Testis (tissue), 3 donors: ENCODE data around the gene SUGP2. TPM values are rescaled to one million over a fixed set of nuclear protein-coding genes. Genes with fewer than 3 reads are reported as not detected.
A peak's percentile ranks its signal among the peaks of the same experiment; 100 is the strongest.

Source experiments
- DNase-seq: peaks from one replicate; pipeline ENCODE4 v3.0.0-alpha.2; 2019
- H3K27ac ChIP-seq, 2 donors: fragments of 200-600 bp; sonication (generic); one replicate each; pipeline ENCODE4 v1.5.1; 2019
- H3K27me3 ChIP-seq: fragments of 200-600 bp; sonication (generic); one replicate; pipeline ENCODE4 v1.5.1; 2019
- H3K36me3 ChIP-seq: fragments of 200-600 bp; sonication (generic); one replicate; pipeline ENCODE4 v1.5.1; 2017; ENCODE audit warnings: low read depth; ENCODE audit errors: missing control alignments
- H3K4me1 ChIP-seq: fragments of 200-600 bp; sonication (generic); one replicate; pipeline ENCODE4 v1.5.1; 2019
- H3K4me3 ChIP-seq, 2 donors: fragments of 200-600 bp; sonication (generic); one replicate each; pipeline ENCODE4 v1.5.1; 2017 to 2019
- H3K9me3 ChIP-seq: fragments of 200-600 bp; sonication (generic); one replicate; pipeline ENCODE4 v1.5.1; 2017
- POLR2A ChIP-seq: fragments of 450-650 bp; IDR thresholded peaks from one replicate; pipeline ENCODE4 v1.6.1; 2017; ENCODE audit warnings: antibody characterized with exemption, mild to moderate bottlenecking, moderate library complexity
- WGBS, 2 donors: methylation state at CpG; one replicate each; pipeline ENCODE4 v1.1.5; 2018; 5-methylcytosine and 5-hydroxymethylcytosine counted together
- intact Hi-C: fragments of 100-400 bp; cut with DNase I; formaldehyde crosslinking; loops from one replicate; pipeline ENCODE4 v1.15.1; 2023; ENCODE audit warnings: low total_unique reads
- polyA plus RNA-seq: library from polyadenylated mRNA; stranded (reverse); fragments of 350-450 nt; fragmentation: Illumina TruSeq; extraction: RNeasy Lipid Tissue Mini Kit (QIAGEN cat#74804); gene quantifications from one replicate; pipeline ENCODE4 v1.2.3, GENCODE V29; 2014; ENCODE audit warnings: low read depth, low replicate concordance; ENCODE audit not compliant: insufficient read depth
- total RNA-seq, 2 donors: library from RNA; depleted of rRNA; stranded (reverse); fragments of >200 nt; gene quantifications; one replicate each; pipeline ENCODE4 v1.2.3, GENCODE V29; 2016
- TF ChIP-seq, protein P1 (sequence below), 3 experiments: fragments of 450-650 bp in 2 of 3; fragments of 200-600 bp in 1 of 3; sonication (generic) in 1 of 3; IDR thresholded peaks; one replicate each; pipeline ENCODE4 v1.5.1; 2016 to 2019; ENCODE audit warnings: antibody characterized with exemption in 3 of 3, mild to moderate bottlenecking in 2 of 3, moderate library complexity in 1 of 3

Gene SUGP2
- total and polyA plus RNA-seq, 3 donors from 2014 or later: 176 to 331 (median 254) TPM

DNA sequence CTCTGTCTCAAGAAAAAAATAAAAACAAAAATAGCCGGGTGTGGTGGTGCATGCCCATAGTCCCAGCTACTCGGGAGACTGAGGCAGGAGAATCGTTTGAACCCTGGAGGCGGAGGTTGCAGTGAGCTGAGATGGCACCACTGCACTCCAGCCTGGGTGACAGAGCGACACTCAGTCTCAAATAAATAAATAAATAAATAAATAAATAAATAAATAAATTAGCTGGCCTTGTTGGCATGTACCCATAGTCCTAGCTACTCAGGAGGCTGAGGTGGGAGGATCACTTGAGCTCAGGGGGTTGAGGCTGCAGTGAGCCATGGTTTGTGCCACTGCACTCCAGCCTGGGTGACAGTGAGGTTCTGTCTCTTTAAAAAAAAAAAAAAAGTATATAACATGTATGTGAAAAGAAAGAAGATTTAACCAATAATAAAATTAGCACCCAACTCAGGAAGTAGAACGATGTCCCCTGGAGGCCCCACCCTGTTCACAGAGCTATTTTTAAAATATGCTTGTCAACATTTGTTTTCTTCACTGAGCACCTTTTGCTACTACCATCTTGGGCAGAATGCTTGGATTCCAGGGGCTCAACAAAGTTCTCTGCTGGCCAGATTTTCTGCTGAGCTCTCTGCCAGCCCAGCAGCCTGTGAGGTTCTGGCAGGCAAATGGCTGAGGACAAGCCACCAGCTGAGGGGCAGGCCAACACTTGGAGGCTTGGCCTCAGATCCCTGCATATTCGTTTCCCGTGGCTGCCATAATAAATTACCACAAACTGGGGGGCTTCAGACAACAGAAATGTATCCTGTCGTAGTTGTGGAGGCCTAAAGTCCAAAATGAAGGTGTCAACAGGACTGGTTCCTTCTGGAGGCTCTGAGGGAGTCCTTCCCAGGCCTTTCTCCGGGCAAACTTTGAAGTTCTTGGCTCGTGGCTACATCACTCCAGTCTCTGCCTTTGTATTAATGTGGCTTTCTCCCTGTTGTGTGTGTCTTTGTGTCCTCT, 35.6 kb upstream of the SUGP2 start:
- intact Hi-C loops: loop anchor here (10.0 kb wide), 1 partner anchor 76 kb away; no protein-coding TSS in a partner anchor
- no peak for DNase-seq
- TF ChIP-seq POLR2A: no peak
- TF ChIP-seq, protein P1, sequence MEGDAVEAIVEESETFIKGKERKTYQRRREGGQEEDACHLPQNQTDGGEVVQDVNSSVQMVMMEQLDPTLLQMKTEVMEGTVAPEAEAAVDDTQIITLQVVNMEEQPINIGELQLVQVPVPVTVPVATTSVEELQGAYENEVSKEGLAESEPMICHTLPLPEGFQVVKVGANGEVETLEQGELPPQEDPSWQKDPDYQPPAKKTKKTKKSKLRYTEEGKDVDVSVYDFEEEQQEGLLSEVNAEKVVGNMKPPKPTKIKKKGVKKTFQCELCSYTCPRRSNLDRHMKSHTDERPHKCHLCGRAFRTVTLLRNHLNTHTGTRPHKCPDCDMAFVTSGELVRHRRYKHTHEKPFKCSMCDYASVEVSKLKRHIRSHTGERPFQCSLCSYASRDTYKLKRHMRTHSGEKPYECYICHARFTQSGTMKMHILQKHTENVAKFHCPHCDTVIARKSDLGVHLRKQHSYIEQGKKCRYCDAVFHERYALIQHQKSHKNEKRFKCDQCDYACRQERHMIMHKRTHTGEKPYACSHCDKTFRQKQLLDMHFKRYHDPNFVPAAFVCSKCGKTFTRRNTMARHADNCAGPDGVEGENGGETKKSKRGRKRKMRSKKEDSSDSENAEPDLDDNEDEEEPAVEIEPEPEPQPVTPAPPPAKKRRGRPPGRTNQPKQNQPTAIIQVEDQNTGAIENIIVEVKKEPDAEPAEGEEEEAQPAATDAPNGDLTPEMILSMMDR (IDR thresholded peaks at IDR 0.05): no peak
- Histone ChIP-seq H3K4me3 (no peak overlapping the region), H3K36me3 (no peaks in the 10 kb centered on the region), H3K4me1 (peaks cover 8% of the 10 kb centered on the region), H3K9me3 (no peaks in the 10 kb centered on the region), H3K27ac (no peak overlapping the region), H3K27me3 (no peaks in the 10 kb centered on the region)
- 75 to 80% methylated on average over 10 to 11 of the region's 11 CpGs for WGBS, 2 donors

DNA sequence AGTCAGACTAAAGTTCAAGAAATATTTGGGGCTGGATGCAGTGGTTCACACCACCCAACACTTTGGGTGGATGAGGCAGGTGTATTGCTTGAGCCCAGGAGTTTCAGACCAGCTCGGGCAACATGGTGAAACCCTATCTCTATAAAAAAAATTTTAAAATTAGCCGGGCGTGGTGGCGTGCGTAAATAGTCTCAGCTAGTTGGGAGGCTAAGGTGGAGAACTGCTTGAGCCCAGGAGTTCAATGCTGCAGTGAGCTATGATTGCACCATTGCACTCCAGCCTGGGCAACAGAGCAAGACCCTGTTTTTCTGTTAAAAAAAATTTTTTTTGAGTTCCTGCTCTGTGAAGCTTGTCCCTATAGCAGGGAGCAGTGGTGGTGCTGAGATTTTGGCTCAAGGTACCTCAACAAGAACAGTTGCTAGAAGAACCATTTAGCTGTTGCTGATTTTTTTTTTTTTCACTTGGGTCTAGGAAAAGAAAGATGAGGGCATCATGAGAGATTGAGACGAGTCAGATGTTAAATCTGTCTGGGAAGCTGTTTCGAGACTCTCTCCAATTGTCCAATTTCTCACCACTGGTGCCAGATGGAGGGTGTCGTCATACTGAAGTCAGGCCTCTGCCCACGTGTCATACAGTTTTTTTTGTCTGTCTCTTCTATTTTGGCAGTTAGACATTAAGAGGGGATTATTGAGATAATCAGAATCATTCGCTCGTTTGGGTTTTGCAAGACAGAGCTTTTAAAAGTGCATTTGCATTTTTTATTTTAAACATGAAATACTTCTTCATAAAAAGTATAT, 34.2 kb upstream of the SUGP2 start:
- H3K27ac ChIP-seq: no peak overlapping the region
- WGBS, 2 donors: 87 to 89% methylated on average over 11 of the region's 11 CpGs
- H3K9me3 ChIP-seq: no peaks in the 10 kb centered on the region
- TF ChIP-seq POLR2A: no peak
- no peaks in the 10 kb centered on the region for H3K27me3 ChIP-seq
- DNase-seq: no peak
- intact Hi-C loops: loop anchor here (10.0 kb wide), 1 partner anchor 77 kb away; no protein-coding TSS in a partner anchor
- no peaks in the 10 kb centered on the region for H3K36me3 ChIP-seq
- no peak overlapping the region for H3K4me3 ChIP-seq
- H3K4me1 ChIP-seq: peaks cover 13% of the 10 kb centered on the region

DNA sequence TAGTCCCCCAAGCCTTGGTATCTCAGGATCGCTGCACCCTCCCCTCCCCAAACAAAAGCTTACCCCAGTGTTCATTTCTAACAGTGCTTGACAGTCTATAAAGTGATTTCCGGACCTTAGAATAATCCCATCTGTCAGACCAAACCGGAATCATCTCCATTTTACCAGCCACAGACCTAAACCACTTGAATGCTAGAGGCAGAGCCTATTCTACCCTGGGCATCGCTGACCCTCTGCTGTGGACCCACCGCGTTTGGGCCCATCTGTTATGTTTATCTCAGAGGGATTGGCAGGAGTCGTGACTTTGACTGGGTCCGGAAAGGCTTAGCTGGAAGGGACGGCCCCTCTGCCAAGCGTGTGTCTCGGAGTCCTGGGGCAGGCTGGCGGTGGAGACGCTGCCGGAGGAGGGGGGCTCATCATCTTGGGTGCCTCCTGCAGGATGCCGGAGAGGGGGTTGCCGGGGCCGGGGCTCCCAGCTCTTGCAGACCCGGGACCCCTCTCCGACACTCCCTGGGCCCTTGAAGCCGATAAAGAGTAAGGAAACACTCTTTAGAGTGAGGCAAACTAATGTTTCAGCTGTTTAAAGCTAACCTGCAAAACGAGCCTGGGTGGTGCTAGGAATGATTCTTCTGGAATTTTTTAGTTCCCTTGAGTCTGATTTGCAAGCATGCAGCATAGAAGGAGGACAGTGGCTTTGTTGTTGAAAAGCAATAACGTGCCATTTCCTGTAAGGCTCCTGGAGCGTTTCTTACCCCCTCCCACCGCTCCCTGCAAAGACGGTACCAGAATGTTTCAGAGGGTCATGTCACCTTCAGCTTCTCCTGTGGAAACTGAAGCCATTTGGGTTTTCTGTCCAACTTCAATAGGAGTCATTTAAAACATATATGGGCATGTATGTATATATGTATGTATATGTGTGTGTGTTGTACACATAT, 31.8 kb upstream of the SUGP2 start:
- 2% methylated on average over 22 to 25 of the region's 25 CpGs for WGBS, 2 donors
- no peak for TF ChIP-seq POLR2A
- TF ChIP-seq, protein P1 (IDR thresholded peaks at IDR 0.05): no peak

DNA sequence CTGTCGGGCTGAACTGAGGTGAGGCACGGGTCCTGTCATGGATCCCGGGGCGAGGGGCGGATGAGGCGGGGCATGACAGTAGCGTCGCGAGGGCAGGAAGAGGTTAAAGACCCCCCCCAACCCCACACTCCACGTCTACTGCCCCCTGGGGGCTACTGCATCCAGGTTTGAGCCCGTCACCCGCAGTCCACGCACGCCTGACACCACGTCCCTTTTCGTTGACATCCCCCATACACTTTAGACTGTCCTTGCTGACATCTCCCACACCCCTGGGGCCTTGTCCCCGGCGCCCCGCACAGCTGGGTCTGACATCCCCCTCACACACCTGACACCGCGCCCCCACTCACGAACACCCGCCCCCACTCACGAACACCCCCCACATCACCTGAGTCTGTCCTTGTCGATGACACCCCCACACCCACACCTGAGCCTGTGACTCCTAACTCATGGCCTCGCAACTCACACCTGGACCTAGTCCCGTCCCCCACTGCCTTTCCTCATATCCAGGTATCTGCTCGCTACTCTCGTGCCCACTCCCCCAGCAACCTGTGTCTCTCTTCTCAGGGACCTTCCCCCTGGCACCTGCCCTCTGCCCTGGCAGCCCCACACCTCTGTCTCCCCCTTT, 30.9 kb upstream of the SUGP2 start:
- H3K4me1 ChIP-seq: peaks cover 19% of the 10 kb centered on the region
- intact Hi-C loops: loop anchor here (10.0 kb wide), 1 partner anchor 81 kb away; no protein-coding TSS in a partner anchor
- peak; percentile 30 for DNase-seq
- TF ChIP-seq, protein P1 (IDR thresholded peaks at IDR 0.05): peak in 1 of 3 experiments; percentile 6
- TF ChIP-seq POLR2A: no peak
- H3K27ac ChIP-seq: peak overlapping the region in 1 of 2 donors; percentile 63
- H3K9me3 ChIP-seq: no peaks in the 10 kb centered on the region
- peak overlapping the region; percentile 68 to 75 for H3K4me3 ChIP-seq
- H3K36me3 ChIP-seq: no peaks in the 10 kb centered on the region
- 1% methylated on average over 23 to 26 of the region's 29 CpGs for WGBS, 2 donors
- H3K27me3 ChIP-seq: no peaks in the 10 kb centered on the region

More for the DNA sequence above, 31.8 kb upstream of the SUGP2 start:
- H3K9me3 ChIP-seq: no peaks in the 10 kb centered on the region
- no peaks in the 10 kb centered on the region for H3K36me3 ChIP-seq
- peak overlapping the region in 1 of 2 donors; percentile 68 for H3K4me3 ChIP-seq
- DNase-seq: no peak
- peaks cover 16% of the 10 kb centered on the region for H3K4me1 ChIP-seq
- intact Hi-C loops: loop anchor here (10.0 kb wide), 1 partner anchor 80 kb away; no protein-coding TSS in a partner anchor
- H3K27me3 ChIP-seq: no peaks in the 10 kb centered on the region
- H3K27ac ChIP-seq: no peak overlapping the region
